T-helper 17 cell (primary cell): ENCODE results near the gene LZTFL1. TPM values are rescaled to one million over a fixed set of nuclear protein-coding genes. Genes with fewer than 3 reads are reported as not detected.

Source experiments
- ATAC-seq: fragments of 150-1000 bp; cut with Tn5 transposase; 2 replicates; pipeline ENCODE4 v1.10.0; 2021; ENCODE audit warnings: mild to moderate bottlenecking, moderate library complexity
- DNase-seq, 3 donors: peaks; one replicate each; pipeline versions ENCODE4 v3.0.0 to v3.0.0-alpha.2; 2020 to 2021
- H3K9me3 ChIP-seq: one replicate; pipeline ENCODE4 v1.7.0; 2013; ENCODE audit warnings: low read length, mild to moderate bottlenecking; ENCODE audit not compliant: control insufficient read depth, poor library complexity, severe bottlenecking
- H3K27ac Mint-ChIP-seq: one replicate; pipeline ENCODE4 v1.8.0; 2022; ENCODE audit warnings: mild to moderate bottlenecking, moderate library complexity, mixed read lengths
- H3K27me3 Mint-ChIP-seq: one replicate; pipeline ENCODE4 v1.8.0; 2022; ENCODE audit warnings: mixed read lengths
- H3K36me3 Mint-ChIP-seq: one replicate; pipeline ENCODE4 v1.8.0; 2022; ENCODE audit warnings: low read depth, mixed read lengths
- H3K4me1 Mint-ChIP-seq: one replicate; pipeline ENCODE4 v1.8.0; 2022; ENCODE audit warnings: mild to moderate bottlenecking, mixed read lengths
- H3K4me3 Mint-ChIP-seq: one replicate; pipeline ENCODE4 v1.8.0; 2022; ENCODE audit warnings: mild to moderate bottlenecking, moderate library complexity, mixed read lengths
- total RNA-seq, 4 donors: library from RNA in 2 of 4; stranded (reverse) in 2 of 4; gene quantifications; one replicate each; pipeline ENCODE4 v1.2.3 and lab custom pipeline; 2022 to 2026

Gene LZTFL1
- total RNA-seq, 2 donors from 2014 or later: 13.0 to 18.1 TPM

GRCh38 chr3:45773714-45774449 is 68.0 kb downstream of the LZTFL1 start:
- no peak for ATAC-seq
- DNase-seq: no peak
- H3K27me3 Mint-ChIP-seq: peaks cover 20% of the 10 kb centered on the region
- peaks cover 30% of the 10 kb centered on the region for H3K4me1 Mint-ChIP-seq
- no peak overlapping the region for H3K27ac Mint-ChIP-seq
- H3K36me3 Mint-ChIP-seq: no peaks in the 10 kb centered on the region
- H3K4me3 Mint-ChIP-seq: no peak overlapping the region
- H3K9me3 ChIP-seq: no peaks in the 10 kb centered on the region

Other genes with a start within 250 kb of the LZTFL1 start
- gene LIMD1, start 247.4 kb downstream of the LZTFL1 start, total RNA-seq: 10 to 100 TPM; 17.2 to 34.1 TPM
- gene SACM1L, start 152.7 kb downstream of the LZTFL1 start, total RNA-seq: 10 to 100 TPM; 61.0 to 62.5 TPM
- under 1 TPM in 1 of 2 donors, not detected in 1; 0.23 TPM for gene SLC6A20, start 45.6 kb downstream of the LZTFL1 start, total RNA-seq
- gene CCR9, start 44.4 kb upstream of the LZTFL1 start, total RNA-seq: 1 to 10 TPM; 4.0 to 4.7 TPM
- 1 to 10 TPM; 2.0 to 4.4 TPM for gene CXCR6, start 101.3 kb upstream of the LZTFL1 start, total RNA-seq
- 10 to 100 TPM; 27.3 to 32.6 TPM for gene FYCO1, start 153.7 kb upstream of the LZTFL1 start, total RNA-seq
- under 1 TPM in 1 of 2 donors, not detected in 1; 0.08 TPM for gene XCR1, start 185.4 kb upstream of the LZTFL1 start, total RNA-seq